Gastroesophageal sphincter (tissue), 3 donors: ENCODE measurements around the gene JAG2.

Experiments used
- CTCF ChIP-seq, 4 experiments: fragments of 200-600 bp in 2 of 4; fragments of 450-650 bp in 2 of 4; sonication (generic) in 1 of 4; IDR thresholded peaks; one replicate each; pipeline ENCODE4 v1.5.1; 2017 to 2019; ENCODE audit warnings: antibody characterized with exemption in 4 of 4, mild to moderate bottlenecking in 2 of 4, moderate library complexity in 2 of 4
- EP300 ChIP-seq: sonication (generic); formaldehyde crosslinking; IDR thresholded peaks from one replicate; pipeline ENCODE4 v1.6.1; 2017; ENCODE audit warnings: antibody characterized with exemption, mild to moderate bottlenecking
- POLR2A ChIP-seq, 2 donors: fragments of 450-650 bp; IDR thresholded peaks; one replicate each; pipeline ENCODE4 v1.6.1; 2017; ENCODE audit warnings: antibody characterized with exemption in 2 of 2, mild to moderate bottlenecking in 2 of 2, moderate library complexity in 1 of 2

GRCh38 chr14:105131241-105131640 lies 37.3 kb downstream of the JAG2 start:
- TF ChIP-seq CTCF (IDR thresholded peaks at IDR 0.05) (no peak), POLR2A (IDR thresholded peaks at IDR 0.05) (no peak), EP300 (no peak)
